HepG2 (cell line): ENCODE results near the gene C3orf22. TPM values are rescaled to one million over a fixed set of nuclear protein-coding genes. Genes with fewer than 3 reads are reported as not detected.

ENCODE experiments used
- CCDC6 ChIP-seq: sonication (generic); formaldehyde crosslinking; IDR thresholded peaks from 2 replicates; pipeline ENCODE4 v1.8.1; 2022; ENCODE audit warnings: mild to moderate bottlenecking, missing genetic modification reagents, moderate library complexity
- ELF3 ChIP-seq: IDR thresholded peaks from 2 replicates; pipeline ENCODE4 v1.6.1; 2016; ENCODE audit warnings: missing genetic modification reagents, missing compliant biosample characterization
- EP300 ChIP-seq, 3 experiments: sonication (generic) in 1 of 3; formaldehyde crosslinking in 1 of 3; IDR thresholded peaks; 2 replicates each; pipeline versions ENCODE4 v1.5.1 to v1.6.1; 2011 to 2020; ENCODE audit warnings: low read depth in 2 of 3, low read length in 2 of 3, borderline replicate concordance in 1 of 3, improper control_type of control experiment in 1 of 3, mild to moderate bottlenecking in 1 of 3, missing genetic modification reagents in 1 of 3, moderate library complexity in 1 of 3
- FOXA3 ChIP-seq: IDR thresholded peaks from 2 replicates; pipeline ENCODE4 v1.6.1; 2016; ENCODE audit warnings: missing genetic modification reagents, missing compliant biosample characterization
- GZF1 ChIP-seq: sonication (generic); formaldehyde crosslinking; IDR thresholded peaks from 2 replicates; pipeline ENCODE4 v1.5.1; 2020; ENCODE audit warnings: mild to moderate bottlenecking, missing genetic modification reagents
- HCFC1 ChIP-seq: fragments of 150-350 bp; IDR thresholded peaks from 2 replicates; pipeline ENCODE4 v1.6.1; 2014; ENCODE audit warnings: low read depth, low read length
- HOXA3 ChIP-seq: sonication (generic); formaldehyde crosslinking; IDR thresholded peaks from 2 replicates; pipeline ENCODE4 v1.5.0; 2020; ENCODE audit warnings: missing genetic modification reagents
- HOXA9 ChIP-seq: sonication (generic); formaldehyde crosslinking; IDR thresholded peaks from 2 replicates; pipeline ENCODE4 v1.8.1; 2022; ENCODE audit warnings: missing genetic modification reagents, mild to moderate bottlenecking, moderate library complexity, borderline replicate concordance
- MTA1 ChIP-seq: sonication (generic); formaldehyde crosslinking; IDR thresholded peaks from 2 replicates; pipeline ENCODE4 v1.4.0; 2020; ENCODE audit warnings: missing genetic modification reagents, mild to moderate bottlenecking, borderline replicate concordance
- NBN ChIP-seq: fragments of 450-650 bp; conservative IDR thresholded peaks from 2 replicates; pipeline ENCODE4 v1.6.1; 2017
- PCBP1 ChIP-seq: fragments of 200-400 bp; formaldehyde crosslinking; IDR thresholded peaks from 2 replicates; pipeline ENCODE4 v1.6.1; 2017; ENCODE audit warnings: mild to moderate bottlenecking, low read depth, low read length, borderline replicate concordance
- RBM39 ChIP-seq: fragments of 200-400 bp; formaldehyde crosslinking; IDR thresholded peaks from one replicate; pipeline ENCODE4 v1.6.1; 2018; ENCODE audit warnings: antibody characterized with exemption, mild to moderate bottlenecking, low read depth, low read length; ENCODE audit not compliant: poor library complexity, severe bottlenecking
- SIN3B ChIP-seq: fragments of 150-350 bp; IDR thresholded peaks from 2 replicates; pipeline ENCODE4 v1.6.1; 2014; ENCODE audit warnings: low read length
- SMYD3 ChIP-seq: sonication (generic); formaldehyde crosslinking; IDR thresholded peaks from 2 replicates; pipeline ENCODE4 v1.8.1; 2023; ENCODE audit warnings: mild to moderate bottlenecking, missing genetic modification reagents
- ZFP37 ChIP-seq: sonication (generic); formaldehyde crosslinking; IDR thresholded peaks from 2 replicates; pipeline ENCODE4 v1.4.0; 2020; ENCODE audit warnings: missing genetic modification reagents, borderline replicate concordance
- ZFP62 ChIP-seq: sonication (generic); formaldehyde crosslinking; IDR thresholded peaks from 2 replicates; pipeline ENCODE4 v1.4.0; 2020; ENCODE audit warnings: missing genetic modification reagents
- ZFP90 ChIP-seq: sonication (generic); formaldehyde crosslinking; IDR thresholded peaks from 2 replicates; pipeline ENCODE4 v1.8.0; 2022; ENCODE audit warnings: missing genetic modification reagents, mild to moderate bottlenecking, inconsistent platforms, borderline replicate concordance
- ZMYM2 ChIP-seq: sonication (generic); formaldehyde crosslinking; IDR thresholded peaks from 2 replicates; pipeline ENCODE4 v1.8.0; 2022; ENCODE audit warnings: mild to moderate bottlenecking, missing genetic modification reagents
- ZMYM3 ChIP-seq: sonication (generic); formaldehyde crosslinking; IDR thresholded peaks from 2 replicates; pipeline ENCODE4 v1.5.1; 2020; ENCODE audit warnings: mild to moderate bottlenecking, missing genetic modification reagents
- ZNF30 ChIP-seq: sonication (generic); formaldehyde crosslinking; IDR thresholded peaks from 2 replicates; pipeline ENCODE4 v1.5.0; 2020; ENCODE audit warnings: mild to moderate bottlenecking, missing genetic modification reagents
- ZNF441 ChIP-seq: sonication (generic); formaldehyde crosslinking; IDR thresholded peaks from 2 replicates; pipeline ENCODE4 v1.7.0; 2021; ENCODE audit warnings: missing genetic modification reagents, borderline replicate concordance
- ZNF546 ChIP-seq: sonication (generic); formaldehyde crosslinking; conservative IDR thresholded peaks from 2 replicates; pipeline ENCODE4 v1.8.1; 2023; ENCODE audit warnings: mild to moderate bottlenecking, missing genetic modification reagents
- polyA plus RNA-seq, 8 experiments: library from polyadenylated mRNA; depleted of rRNA in 3 of 8; stranded (reverse) in 7 of 8; unstranded in 1 of 8; fragments of >200 nt; fragmentation: Illumina TruSeq in 4 of 8; extraction: Trizol in 4 of 8; gene quantifications; 2 replicates each; pipeline versions ENCODE4 v1.2.1 to v1.2.3, GENCODE V29; 2011 to 2016; ENCODE audit warnings: low read depth in 4 of 8, missing spikeins in 1 of 8, mixed read lengths in 1 of 8; ENCODE audit not compliant: insufficient read depth in 1 of 8
- total RNA-seq, 5 experiments: library from RNA; depleted of rRNA; stranded (reverse); fragments of >200 nt; fragmentation: Illumina TruSeq; extraction: Trizol; gene quantifications; 2 replicates each; pipeline ENCODE4 v1.2.3, GENCODE V29; 2016; ENCODE audit warnings: low read depth in 1 of 5
- TF ChIP-seq, protein P1 (sequence below): sonication (generic); formaldehyde crosslinking; IDR thresholded peaks from 2 replicates; pipeline ENCODE4 v1.4.0; 2020; ENCODE audit warnings: missing genetic modification reagents, mild to moderate bottlenecking, borderline replicate concordance
- TF ChIP-seq, protein P2 (sequence below): sonication (generic); formaldehyde crosslinking; IDR thresholded peaks from 2 replicates; pipeline ENCODE4 v1.5.0; 2020; ENCODE audit warnings: missing genetic modification reagents
- TF ChIP-seq, protein P3 (sequence below): IDR thresholded peaks from 2 replicates; pipeline ENCODE4 v1.6.1; 2016
- TF ChIP-seq, protein P4 (sequence below): sonication (generic); formaldehyde crosslinking; IDR thresholded peaks from 2 replicates; pipeline ENCODE4 v1.4.0; 2020; ENCODE audit warnings: mild to moderate bottlenecking, missing genetic modification reagents
- TF ChIP-seq, protein P5 (sequence below): sonication (generic); formaldehyde crosslinking; IDR thresholded peaks from 2 replicates; pipeline ENCODE4 v1.4.0; 2020; ENCODE audit warnings: missing genetic modification reagents

C3orf22 gene
- total and polyA plus RNA-seq, 2 of the 13 experiments (the other 11 are each of a cell fraction or from before 2014, with no cell fraction given): not detected

DNA sequence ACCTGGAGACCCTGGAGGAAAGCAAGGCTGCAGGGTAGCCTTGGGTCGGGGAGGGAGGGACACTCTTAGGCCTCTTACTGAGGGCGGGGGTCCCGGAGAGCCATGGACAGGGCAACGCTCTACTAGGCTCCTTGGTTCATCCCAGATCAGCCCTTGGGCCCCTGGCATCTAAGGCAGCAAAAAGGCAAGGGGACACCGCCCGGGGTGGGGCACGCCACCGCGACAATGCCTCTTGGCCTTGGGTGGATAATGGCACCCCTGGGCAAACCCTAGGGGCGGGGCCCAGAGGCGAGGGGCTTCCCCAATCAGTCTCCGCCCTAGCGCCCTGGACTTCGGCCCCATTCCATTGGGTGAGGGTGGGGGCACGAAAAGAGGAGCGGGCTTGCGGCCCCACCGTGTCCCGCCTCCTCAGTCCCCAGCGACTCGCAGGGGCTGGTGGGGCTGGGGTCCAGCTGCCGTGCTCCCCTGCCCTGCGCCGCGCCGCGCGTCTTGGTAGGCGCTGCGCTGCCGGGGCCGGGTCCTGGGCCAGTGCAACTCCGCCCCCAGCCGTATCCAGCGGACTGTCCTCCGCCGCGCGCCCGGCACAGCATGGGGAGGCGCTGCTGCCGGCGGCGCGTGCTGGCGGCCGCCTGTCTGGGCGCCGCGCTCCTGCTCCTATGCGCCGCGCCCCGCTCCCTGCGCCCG, 34.8 kb downstream of the C3orf22 start, which contains the start of gene CHST13 (continued):
- no peak for TF ChIP-seq ZNF30 (CRISPR knock-in tag)
- TF ChIP-seq, protein P1, sequence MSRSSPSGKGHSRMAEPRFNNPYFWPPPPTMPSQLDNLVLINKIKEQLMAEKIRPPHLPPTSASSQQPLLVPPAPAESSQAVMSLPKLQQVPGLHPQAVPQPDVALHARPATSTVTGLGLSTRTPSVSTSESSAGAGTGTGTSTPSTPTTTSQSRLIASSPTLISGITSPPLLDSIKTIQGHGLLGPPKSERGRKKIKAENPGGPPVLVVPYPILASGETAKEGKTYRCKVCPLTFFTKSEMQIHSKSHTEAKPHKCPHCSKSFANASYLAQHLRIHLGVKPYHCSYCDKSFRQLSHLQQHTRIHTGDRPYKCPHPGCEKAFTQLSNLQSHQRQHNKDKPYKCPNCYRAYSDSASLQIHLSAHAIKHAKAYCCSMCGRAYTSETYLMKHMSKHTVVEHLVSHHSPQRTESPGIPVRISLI (CRISPR knock-in tag): no peak
- TF ChIP-seq EP300 (IDR thresholded peaks at IDR 0.05; ENCODE audit: low read depth in 2 of 2, low read length in 2 of 2): peak in 1 of 2 experiments; percentile 38; a peak in 1 of 4 replicates
- peak; percentile 57; the same call in 1 of the 2 replicates for TF ChIP-seq EP300 (CRISPR knock-in tag; IDR thresholded peaks at IDR 0.05; ENCODE audit: borderline replicate concordance)
- no peak for TF ChIP-seq ZMYM3
- no peak for TF ChIP-seq ZFP62 (CRISPR knock-in tag)
- TF ChIP-seq HOXA3 (CRISPR knock-in tag): peak; percentile 63
- peak; percentile 33; the same call in 1 of the 2 replicates for TF ChIP-seq CCDC6 (CRISPR knock-in tag)
- TF ChIP-seq RBM39: peak; percentile 29
- no peak for TF ChIP-seq SMYD3 (CRISPR knock-in tag)
- TF ChIP-seq HCFC1: no peak
- TF ChIP-seq, protein P2, sequence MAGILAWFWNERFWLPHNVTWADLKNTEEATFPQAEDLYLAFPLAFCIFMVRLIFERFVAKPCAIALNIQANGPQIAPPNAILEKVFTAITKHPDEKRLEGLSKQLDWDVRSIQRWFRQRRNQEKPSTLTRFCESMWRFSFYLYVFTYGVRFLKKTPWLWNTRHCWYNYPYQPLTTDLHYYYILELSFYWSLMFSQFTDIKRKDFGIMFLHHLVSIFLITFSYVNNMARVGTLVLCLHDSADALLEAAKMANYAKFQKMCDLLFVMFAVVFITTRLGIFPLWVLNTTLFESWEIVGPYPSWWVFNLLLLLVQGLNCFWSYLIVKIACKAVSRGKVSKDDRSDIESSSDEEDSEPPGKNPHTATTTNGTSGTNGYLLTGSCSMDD (CRISPR knock-in tag): no peak
- TF ChIP-seq ZNF546 (CRISPR knock-in tag): no peak
- no peak for TF ChIP-seq ZFP90 (CRISPR knock-in tag)
- TF ChIP-seq, protein P3, sequence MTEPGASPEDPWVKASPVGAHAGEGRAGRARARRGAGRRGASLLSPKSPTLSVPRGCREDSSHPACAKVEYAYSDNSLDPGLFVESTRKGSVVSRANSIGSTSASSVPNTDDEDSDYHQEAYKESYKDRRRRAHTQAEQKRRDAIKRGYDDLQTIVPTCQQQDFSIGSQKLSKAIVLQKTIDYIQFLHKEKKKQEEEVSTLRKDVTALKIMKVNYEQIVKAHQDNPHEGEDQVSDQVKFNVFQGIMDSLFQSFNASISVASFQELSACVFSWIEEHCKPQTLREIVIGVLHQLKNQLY (CRISPR knock-in tag): peak; percentile 67; the same call in 1 of the 2 replicates
- TF ChIP-seq ELF3 (CRISPR knock-in tag): peak; percentile 45; the same call in 1 of the 2 replicates
- no peak for TF ChIP-seq HOXA9 (CRISPR knock-in tag)
- TF ChIP-seq, protein P4, sequence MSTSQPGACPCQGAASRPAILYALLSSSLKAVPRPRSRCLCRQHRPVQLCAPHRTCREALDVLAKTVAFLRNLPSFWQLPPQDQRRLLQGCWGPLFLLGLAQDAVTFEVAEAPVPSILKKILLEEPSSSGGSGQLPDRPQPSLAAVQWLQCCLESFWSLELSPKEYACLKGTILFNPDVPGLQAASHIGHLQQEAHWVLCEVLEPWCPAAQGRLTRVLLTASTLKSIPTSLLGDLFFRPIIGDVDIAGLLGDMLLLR (CRISPR knock-in tag): no peak
- TF ChIP-seq, protein P5, sequence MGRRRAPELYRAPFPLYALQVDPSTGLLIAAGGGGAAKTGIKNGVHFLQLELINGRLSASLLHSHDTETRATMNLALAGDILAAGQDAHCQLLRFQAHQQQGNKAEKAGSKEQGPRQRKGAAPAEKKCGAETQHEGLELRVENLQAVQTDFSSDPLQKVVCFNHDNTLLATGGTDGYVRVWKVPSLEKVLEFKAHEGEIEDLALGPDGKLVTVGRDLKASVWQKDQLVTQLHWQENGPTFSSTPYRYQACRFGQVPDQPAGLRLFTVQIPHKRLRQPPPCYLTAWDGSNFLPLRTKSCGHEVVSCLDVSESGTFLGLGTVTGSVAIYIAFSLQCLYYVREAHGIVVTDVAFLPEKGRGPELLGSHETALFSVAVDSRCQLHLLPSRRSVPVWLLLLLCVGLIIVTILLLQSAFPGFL (CRISPR knock-in tag): no peak
- no peak for TF ChIP-seq ZFP37 (CRISPR knock-in tag)
- TF ChIP-seq ZMYM2 (CRISPR knock-in tag): no peak
- TF ChIP-seq FOXA3 (CRISPR knock-in tag): peak; percentile 66; the same call in 1 of the 2 replicates
- TF ChIP-seq MTA1 (CRISPR knock-in tag): peak; percentile 86
- peak; percentile 50; the same call in 1 of the 2 replicates for TF ChIP-seq ZNF441 (CRISPR knock-in tag)
- TF ChIP-seq NBN: no peak
- no peak; the same call in 1 of the 2 replicates for TF ChIP-seq GZF1 (CRISPR knock-in tag)
- no peak for TF ChIP-seq PCBP1
- no peak for TF ChIP-seq SIN3B
